C4-2B (cell line): ENCODE results near the gene EXOG.
"Not testable (repeated sequence)": the region's sequence is repeated elsewhere in the genome, so short reads cannot be mapped to it uniquely, and the experiment has no call there.

Source experiments
- H3K27ac ChIP-seq: fragments of 450-650 bp; 2 replicates; pipeline ENCODE4 v1.5.1; 2017
- ZFX ChIP-seq: fragments of 450-650 bp; IDR thresholded peaks from 2 replicates; pipeline ENCODE4 v1.6.1; 2017
- TF ChIP-seq, protein P1 (sequence below): fragments of 450-650 bp; conservative IDR thresholded peaks from 2 replicates; pipeline ENCODE4 v1.5.1; 2017; ENCODE audit warnings: mild to moderate bottlenecking

Gene EXOG

DNA sequence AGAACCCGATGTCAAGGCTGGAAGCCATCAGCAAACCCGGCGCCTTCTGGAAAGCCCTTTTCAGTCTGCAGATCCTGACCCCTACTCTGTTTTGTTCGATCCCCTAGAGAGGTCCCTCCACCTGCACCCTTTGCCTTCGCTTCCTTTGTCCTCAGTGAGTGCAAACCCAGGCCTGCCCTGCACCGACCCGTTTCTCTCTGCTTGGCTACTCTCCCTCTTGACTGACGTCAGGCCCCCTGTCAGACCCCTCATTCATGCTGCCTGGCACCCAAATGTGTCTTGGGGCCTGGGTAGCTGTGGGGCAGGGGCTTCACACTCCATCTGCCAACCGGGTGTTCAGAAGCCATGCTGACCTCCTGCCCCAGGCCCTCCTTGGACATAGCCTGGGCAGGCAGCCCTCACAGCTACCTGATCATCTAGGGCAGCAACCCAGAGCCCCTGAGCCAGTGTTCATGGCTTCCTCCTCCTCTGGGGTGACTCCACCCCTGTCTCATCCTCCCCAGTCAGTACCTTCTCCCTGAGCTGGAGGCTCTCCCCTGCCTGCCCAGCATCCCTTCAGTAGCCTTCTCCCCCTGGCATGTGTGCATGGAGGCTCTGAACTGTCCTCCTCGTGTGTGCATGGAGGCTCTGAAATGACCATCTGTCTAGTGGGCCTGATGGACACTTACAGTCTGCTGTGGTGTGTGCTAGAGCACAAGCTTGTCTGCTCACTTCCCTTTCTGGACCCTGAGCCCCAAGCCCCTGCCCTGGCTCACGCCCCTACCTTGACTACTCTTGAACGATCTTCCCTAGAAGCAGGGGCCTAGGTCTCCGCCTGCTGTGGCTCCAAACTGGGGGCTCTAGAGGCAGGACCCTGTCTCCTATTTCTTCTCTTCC is 69.4 kb downstream of the EXOG start:
- TF ChIP-seq, protein P1, sequence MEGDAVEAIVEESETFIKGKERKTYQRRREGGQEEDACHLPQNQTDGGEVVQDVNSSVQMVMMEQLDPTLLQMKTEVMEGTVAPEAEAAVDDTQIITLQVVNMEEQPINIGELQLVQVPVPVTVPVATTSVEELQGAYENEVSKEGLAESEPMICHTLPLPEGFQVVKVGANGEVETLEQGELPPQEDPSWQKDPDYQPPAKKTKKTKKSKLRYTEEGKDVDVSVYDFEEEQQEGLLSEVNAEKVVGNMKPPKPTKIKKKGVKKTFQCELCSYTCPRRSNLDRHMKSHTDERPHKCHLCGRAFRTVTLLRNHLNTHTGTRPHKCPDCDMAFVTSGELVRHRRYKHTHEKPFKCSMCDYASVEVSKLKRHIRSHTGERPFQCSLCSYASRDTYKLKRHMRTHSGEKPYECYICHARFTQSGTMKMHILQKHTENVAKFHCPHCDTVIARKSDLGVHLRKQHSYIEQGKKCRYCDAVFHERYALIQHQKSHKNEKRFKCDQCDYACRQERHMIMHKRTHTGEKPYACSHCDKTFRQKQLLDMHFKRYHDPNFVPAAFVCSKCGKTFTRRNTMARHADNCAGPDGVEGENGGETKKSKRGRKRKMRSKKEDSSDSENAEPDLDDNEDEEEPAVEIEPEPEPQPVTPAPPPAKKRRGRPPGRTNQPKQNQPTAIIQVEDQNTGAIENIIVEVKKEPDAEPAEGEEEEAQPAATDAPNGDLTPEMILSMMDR: no peak
- H3K27ac ChIP-seq: no peak overlapping the region

DNA sequence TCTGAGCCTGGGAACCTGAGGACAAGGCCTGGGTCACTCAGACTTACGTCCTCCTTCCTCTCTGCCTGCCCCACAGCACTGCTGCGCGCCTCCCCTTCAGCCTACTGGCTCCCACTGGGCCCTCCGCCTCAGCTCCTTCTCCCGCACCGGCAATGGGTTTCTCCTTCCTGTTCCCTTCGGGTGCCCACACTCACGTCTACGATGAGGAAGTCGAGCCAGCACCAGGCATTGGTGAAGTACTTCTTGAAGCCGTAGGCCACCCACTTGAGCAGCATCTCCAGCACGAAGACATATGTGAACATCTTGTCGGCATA is 70.0 kb downstream of the EXOG start:
- TF ChIP-seq ZFX: no peak
- TF ChIP-seq, protein P1: no peak
- no peak overlapping the region for H3K27ac ChIP-seq

DNA sequence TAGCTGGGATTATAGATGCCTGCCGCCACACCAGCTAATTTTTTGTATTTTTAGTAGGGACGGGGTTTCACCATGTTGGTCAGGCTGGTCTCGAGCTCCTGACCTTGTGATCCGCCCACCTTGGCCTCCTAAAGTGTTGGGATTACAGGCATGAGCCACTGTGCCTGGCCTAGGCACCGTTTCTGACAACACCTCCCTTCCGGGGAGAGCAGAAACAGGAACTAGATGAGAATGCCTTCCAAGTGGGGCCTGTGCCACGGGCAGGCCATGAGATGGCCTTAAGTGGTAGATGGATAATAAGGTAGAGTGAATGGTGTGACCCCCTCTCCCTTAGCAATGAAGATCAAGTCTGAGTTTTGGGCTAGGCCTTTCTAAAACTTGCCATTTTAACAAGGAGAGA is 70.7 kb downstream of the EXOG start:
- H3K27ac ChIP-seq: not testable (repeated sequence)

DNA sequence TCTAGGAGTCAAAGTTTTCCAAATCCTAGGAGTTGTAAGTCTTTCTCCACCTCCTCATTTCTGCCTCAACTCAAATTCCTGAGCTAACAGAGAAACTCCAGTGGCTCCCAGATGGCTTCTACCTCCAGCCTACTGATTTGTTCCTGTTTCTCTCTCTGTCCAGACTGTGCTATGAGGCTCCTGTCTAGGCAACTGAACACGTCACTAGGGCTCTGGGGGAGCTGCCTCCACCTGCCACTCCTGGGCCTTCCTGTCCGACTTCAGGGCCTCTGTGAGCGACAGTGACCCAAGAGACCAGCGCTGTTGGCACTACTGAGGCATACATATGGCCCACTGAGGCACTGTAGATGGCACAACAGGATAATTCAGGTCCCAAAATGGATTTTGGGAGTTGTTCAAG is 71.4 kb downstream of the EXOG start:
- no peak overlapping the region for H3K27ac ChIP-seq

DNA sequence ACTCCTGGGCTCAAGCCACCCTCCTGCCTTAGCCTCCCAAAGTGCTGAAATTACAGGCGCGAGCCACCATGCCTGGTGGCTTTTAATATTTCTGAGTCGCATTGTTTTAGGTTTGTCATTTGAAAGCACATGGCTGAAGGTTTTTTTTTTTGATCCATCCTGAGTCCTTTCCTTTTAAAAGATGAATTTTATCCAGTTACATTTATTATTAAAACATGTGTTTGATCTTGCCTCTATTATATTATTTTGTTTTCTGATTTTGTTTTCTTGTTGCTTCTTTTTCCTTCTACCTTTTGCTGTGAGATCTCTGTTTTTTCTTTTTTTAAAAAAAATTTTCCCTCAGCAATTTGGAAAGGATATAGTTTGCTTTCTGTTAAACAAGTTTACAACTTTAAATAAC is 77.0 kb downstream of the EXOG start:
- no peak overlapping the region for H3K27ac ChIP-seq

More for the DNA sequence above, 71.4 kb downstream of the EXOG start:
- TF ChIP-seq, protein P1: no peak
- no peak for TF ChIP-seq ZFX

DNA sequence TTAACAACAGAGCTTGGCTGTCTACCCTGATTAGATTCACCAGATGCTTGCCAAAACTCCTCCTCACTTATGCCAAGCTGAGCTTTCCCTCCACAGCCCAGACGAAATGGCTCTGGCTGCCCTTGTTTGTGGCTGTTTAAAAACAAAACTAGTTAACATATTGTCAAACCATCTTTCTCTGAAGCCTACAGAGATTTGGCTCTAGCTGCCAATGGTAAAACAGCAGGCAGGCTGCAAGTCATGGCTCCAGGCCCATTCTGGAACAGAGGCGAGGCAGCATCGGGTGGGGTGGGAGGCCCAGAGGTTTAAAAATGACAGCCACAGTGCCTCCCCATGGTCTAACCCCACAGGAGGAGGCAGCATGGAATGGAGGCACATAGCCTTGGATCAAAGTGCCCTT is 77.4 kb downstream of the EXOG start:
- no peak for TF ChIP-seq ZFX
- TF ChIP-seq, protein P1: no peak
- no peak overlapping the region for H3K27ac ChIP-seq

More for the DNA sequence above, 77.0 kb downstream of the EXOG start:
- TF ChIP-seq, protein P1: no peak
- TF ChIP-seq ZFX: no peak

DNA sequence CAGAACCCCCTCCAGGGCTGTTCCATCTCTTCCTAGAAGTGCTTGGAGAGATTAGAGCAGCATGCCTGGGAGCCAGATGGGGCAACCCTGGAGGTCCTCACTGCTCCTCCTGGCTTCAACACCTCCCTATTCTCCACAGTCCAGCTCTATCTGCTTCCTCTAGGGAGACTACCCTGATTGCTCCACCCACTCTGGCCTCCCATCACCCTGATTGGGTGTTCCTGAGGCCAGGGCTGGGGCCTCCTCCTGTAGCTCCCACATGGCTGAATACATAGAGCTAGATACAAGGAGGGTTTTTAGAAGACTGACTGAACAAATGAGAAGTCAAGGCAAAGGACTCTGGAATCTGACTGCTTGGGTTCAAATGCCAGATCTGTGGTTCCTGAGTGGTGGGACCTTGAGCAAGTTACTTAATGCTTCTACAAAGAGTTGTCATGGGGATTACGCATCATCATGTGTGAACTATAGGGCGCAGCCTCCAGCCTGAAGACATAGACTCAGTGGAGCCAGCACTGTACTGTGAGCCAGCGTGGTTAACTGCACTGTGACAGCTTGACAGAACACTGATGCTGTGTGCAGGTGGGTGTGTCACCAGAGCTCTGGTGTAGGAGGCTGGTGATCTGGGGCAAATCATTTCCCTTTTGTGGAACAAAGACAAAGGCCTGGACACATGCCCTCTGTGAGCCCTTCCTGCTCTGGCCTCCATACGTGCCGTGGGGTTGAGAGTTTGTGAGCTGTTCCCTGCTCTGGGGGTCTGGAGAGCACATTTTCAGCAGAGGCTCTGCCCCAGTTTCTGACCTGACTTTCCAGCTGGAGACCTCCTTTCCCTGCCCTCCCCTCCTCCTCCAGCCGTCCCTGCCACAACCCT is 78.5 kb downstream of the EXOG start:
- no peak overlapping the region for H3K27ac ChIP-seq

More for the DNA sequence above, 78.5 kb downstream of the EXOG start:
- TF ChIP-seq ZFX: no peak
- TF ChIP-seq, protein P1: no peak
